DMS 273 (cell line): Measurements from ENCODE around the gene SLC5A1.
A peak's percentile ranks its signal among the peaks of the same experiment; 100 is the strongest.
"Not testable (repeated sequence)": the region's sequence is repeated elsewhere in the genome, so short reads cannot be mapped to it uniquely, and the experiment has no call there.

Experiments used
- DNase-seq: peaks from one replicate; lab custom pipeline; 2025; ENCODE audit not compliant: unreplicated experiment; lab: John Stamatoyannopoulos, UW

SLC5A1 gene

GRCh38 chr22:32083814-32084213, 40.8 kb downstream of the SLC5A1 start:
- no peak for DNase-seq

- DNase-seq, result no peak
Observed at GRCh38 chr22:32088084-32088483, 45.0 kb downstream of the SLC5A1 start.

- DNase-seq, result no peak
Observed at GRCh38 chr22:32097018-32097417, 54.0 kb downstream of the SLC5A1 start.

GRCh38 chr22:32097881-32098499, 54.9 kb downstream of the SLC5A1 start:
- DNase-seq, result no peak

- no peak for DNase-seq
Observed at GRCh38 chr22:32100711-32101110, 57.6 kb downstream of the SLC5A1 start.

GRCh38 chr22:32103658-32104315, 60.7 kb downstream of the SLC5A1 start:
- peak; percentile 15 for DNase-seq

GRCh38 chr22:32106930-32107329, 63.9 kb downstream of the SLC5A1 start:
- no peak for DNase-seq

- no peak for DNase-seq
Observed at GRCh38 chr22:32112380-32112779, 69.3 kb downstream of the SLC5A1 start.

- DNase-seq, result no peak
Observed at GRCh38 chr22:32119568-32120235, 76.6 kb downstream of the SLC5A1 start.

GRCh38 chr22:32120603-32121002, 77.5 kb downstream of the SLC5A1 start:
- DNase-seq, result no peak

- no peak for DNase-seq
Observed at GRCh38 chr22:32122899-32123298, 79.8 kb downstream of the SLC5A1 start.

- DNase-seq, result no peak
Observed at GRCh38 chr22:32123657-32124056, 80.6 kb downstream of the SLC5A1 start.

- no peak for DNase-seq
Observed at GRCh38 chr22:32127904-32128303, 84.8 kb downstream of the SLC5A1 start.

- peak; percentile 5 for DNase-seq
Observed at GRCh38 chr22:32130464-32130863, 87.4 kb downstream of the SLC5A1 start.

- DNase-seq, result no peak
Observed at GRCh38 chr22:32132126-32132525, 89.1 kb downstream of the SLC5A1 start.

- DNase-seq, result no peak
Observed at GRCh38 chr22:32132783-32133182, 89.7 kb downstream of the SLC5A1 start.

- not testable (repeated sequence) for DNase-seq
Observed at GRCh38 chr22:32134796-32135195, 91.7 kb downstream of the SLC5A1 start.

GRCh38 chr22:32135958-32136357, 92.9 kb downstream of the SLC5A1 start:
- DNase-seq, result not testable (repeated sequence)

- DNase-seq, result not testable (repeated sequence)
Observed at GRCh38 chr22:32136881-32137280, 93.8 kb downstream of the SLC5A1 start.

- peak; percentile 48 for DNase-seq
Observed at GRCh38 chr22:32137731-32138324, 94.8 kb downstream of the SLC5A1 start.

- DNase-seq, result not testable (repeated sequence)
Observed at GRCh38 chr22:32138576-32138975, 95.5 kb downstream of the SLC5A1 start.

GRCh38 chr22:32140688-32141087, 97.6 kb downstream of the SLC5A1 start:
- DNase-seq, result not testable (repeated sequence)
